Psoas muscle (tissue), 8 donors: Measurements from ENCODE around the gene PRPF40A. TPM values are rescaled to one million over a fixed set of nuclear protein-coding genes. Genes with fewer than 3 reads are reported as not detected.
"Not testable (repeated sequence)": the region's sequence is repeated elsewhere in the genome, so short reads cannot be mapped to it uniquely, and the experiment has no call there.

Experiments used
- ATAC-seq, 4 donors: fragments of 200-7000 bp; cut with Tn5 transposase; one replicate each; pipeline ENCODE4 v1.9.1; 2020; ENCODE audit warnings: moderate library complexity in 3 of 4, mild to moderate bottlenecking in 2 of 4
- DNase-seq, 2 donors: peaks; one replicate each; pipeline ENCODE4 v3.0.0-alpha.2; 2020
- H3K27ac ChIP-seq: fragments of 200-600 bp; one replicate; pipeline ENCODE4 v1.8.0; 2022
- H3K27me3 ChIP-seq, 3 donors: fragments of 200-600 bp in 1 of 3; one replicate each; pipeline versions ENCODE4 v1.6.1 to v1.8.0; 2013 to 2022; ENCODE audit warnings: low read length in 2 of 3, mild to moderate bottlenecking in 2 of 3, moderate library complexity in 1 of 3; ENCODE audit not compliant: insufficient read depth in 3 of 3
- H3K36me3 ChIP-seq, 2 donors: fragments of 200-600 bp in 1 of 2; one replicate each; pipeline versions ENCODE4 v1.6.1 to v1.8.0; 2013 to 2022; ENCODE audit warnings: low read depth in 1 of 2, mild to moderate bottlenecking in 1 of 2, moderate library complexity in 1 of 2; ENCODE audit not compliant: insufficient read depth in 1 of 2
- H3K4me1 ChIP-seq: fragments of 200-600 bp; one replicate; pipeline ENCODE4 v1.8.0; 2022
- H3K4me3 ChIP-seq: fragments of 200-600 bp; one replicate; pipeline ENCODE4 v1.8.0; 2022; ENCODE audit warnings: mild to moderate bottlenecking
- H3K9me3 ChIP-seq: fragments of 200-600 bp; one replicate; pipeline ENCODE4 v1.8.0; 2022
- CTCF ChIP-seq: fragments of 200-600 bp; IDR thresholded peaks from one replicate; pipeline ENCODE4 v1.8.0; 2022; ENCODE audit warnings: antibody characterized with exemption
- WGBS, 3 donors: extraction: QIAGEN DNeasy Blood & Tissue Kit; methylation state at CpG; one replicate each; pipeline versions ENCODE4 v1.1.6 to v1.1.7; 2013; 5-methylcytosine and 5-hydroxymethylcytosine counted together
- intact Hi-C, 2 donors: fragments of 100-400 bp; cut with DNase I; formaldehyde crosslinking; loops; one replicate each; pipeline versions ENCODE4 v1.11.0 to v1.14.2; 2022
- polyA plus RNA-seq, 3 donors: library from polyadenylated mRNA; stranded (reverse); fragments of 200-250 nt; gene quantifications; one replicate each; pipeline ENCODE4 v1.2.3, GENCODE V29; 2013
- total RNA-seq, 4 donors: library from RNA; stranded (reverse); fragmentation: NEBNext Ultra II Directional in 2 of 4; extraction: Animal tissue kit (Norgen Biotek cat#: 25700) in 2 of 4; gene quantifications; one replicate each; pipeline versions ENCODE4 v1.2.1 to v1.2.4, GENCODE V29; 2021 to 2023
- donor health status: healthy with polysubstance abuse.
- donor health status: DM: no; HTN: no; CAD: no; lungs with moderate emphysema.
- donor health status: Bipolar disorder and iron deficiency.
- donor health status: healthy.
- donor health status: DM: yes; HTN: yes; CAD: no.
- donor health status: DM: no; HTN: no; CAD: no.
- donor health status: DM: no; HTN: no; CAD: no.
- donor health status: DM: yes; HTN: yes; CAD: no.

Gene PRPF40A
- total and polyA plus RNA-seq, 7 donors: 19.6 to 53.7 (median 39.6) TPM

DNA sequence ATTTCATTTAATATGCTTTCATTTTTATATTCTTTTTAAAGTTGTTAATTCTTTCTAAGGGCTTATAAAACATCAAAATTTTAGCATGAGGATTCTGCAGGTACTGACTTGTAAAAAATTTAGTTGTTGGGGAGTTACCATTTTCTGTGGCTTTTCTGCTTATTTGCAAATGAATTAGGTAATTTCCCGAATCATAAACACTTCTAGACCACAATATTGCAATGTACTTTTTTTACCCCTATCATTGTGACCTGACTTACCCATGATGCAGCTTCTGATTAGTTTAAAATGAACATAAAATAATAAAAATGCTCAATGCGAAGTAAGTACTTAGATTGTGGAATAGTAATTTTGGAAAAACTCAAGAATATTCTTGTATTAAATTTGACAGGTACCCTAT is 12.6 kb upstream of the PRPF40A start:
- Histone ChIP-seq H3K9me3 (no peaks in the 10 kb centered on the region), H3K4me3 (no peak overlapping the region), H3K36me3 (peaks cover 0 to 1% of the 10 kb centered on the region in 2 donors), H3K4me1 (peaks cover 3% of the 10 kb centered on the region), H3K27ac (no peak overlapping the region), H3K27me3 (no peaks in the 10 kb centered on the region)
- 92 to 96% (median 92%) methylated on average over 2 of the region's 2 CpGs for WGBS, 3 donors
- no peak for TF ChIP-seq CTCF
- intact Hi-C loops: no loop called here
- no peak for ATAC-seq
- DNase-seq: no peak

DNA sequence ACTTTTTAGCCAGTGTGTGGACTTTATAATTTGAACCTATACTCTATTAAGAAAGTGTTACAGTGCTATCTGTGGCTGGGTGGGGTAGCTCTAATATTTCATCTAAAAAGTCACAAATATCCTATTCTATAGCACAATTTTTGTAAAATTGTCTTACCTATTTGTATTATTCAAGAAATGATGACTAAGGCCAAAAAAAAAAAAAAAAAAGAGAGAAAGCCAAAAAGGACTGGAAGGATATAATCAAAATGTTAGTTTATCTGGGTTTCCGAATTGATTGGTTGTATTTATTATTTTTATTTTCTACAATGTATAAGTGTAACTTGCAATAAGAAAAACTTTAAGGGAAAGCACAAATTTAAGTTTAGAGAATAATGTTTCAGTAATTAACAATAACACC is 6.7 kb upstream of the PRPF40A start:
- TF ChIP-seq CTCF: no peak
- DNase-seq: no peak
- H3K27ac ChIP-seq: no peak overlapping the region
- H3K4me3 ChIP-seq: no peak overlapping the region
- H3K9me3 ChIP-seq: no peaks in the 10 kb centered on the region
- peaks cover 19% of the 10 kb centered on the region for H3K4me1 ChIP-seq
- no peak for ATAC-seq
- intact Hi-C loops: no loop called here
- peaks cover 0 to 9% of the 10 kb centered on the region in 2 donors for H3K36me3 ChIP-seq
- no peaks in the 10 kb centered on the region for H3K27me3 ChIP-seq
- 93 to 96% (median 94%) methylated on average over 1 of the region's 1 CpG for WGBS, 3 donors

- DNase-seq, H3K27ac ChIP-seq, H3K4me3 ChIP-seq, ATAC-seq, H3K9me3 ChIP-seq, H3K27me3 ChIP-seq, intact Hi-C loops, H3K36me3 ChIP-seq: not testable (repeated sequence)
- peaks cover 19% of the 10 kb centered on the region for H3K4me1 ChIP-seq
- WGBS, 3 donors: 95 to 97% (median 96%) methylated on average over 8 of the region's 8 CpGs
Measured at GRCh38 chr2:152722639-152723038, 5.4 kb upstream of the PRPF40A start.

GRCh38 chr2:152720794-152721193 is 3.5 kb upstream of the PRPF40A start:
- no peak for DNase-seq
- no peaks in the 10 kb centered on the region for H3K27me3 ChIP-seq
- no peak for TF ChIP-seq CTCF
- no peak for ATAC-seq
- H3K9me3 ChIP-seq: no peaks in the 10 kb centered on the region
- no peak overlapping the region for H3K27ac ChIP-seq
- H3K4me3 ChIP-seq: no peak overlapping the region
- WGBS, 3 donors: 88 to 91% (median 89%) methylated on average over 2 of the region's 2 CpGs
- H3K36me3 ChIP-seq: peaks cover 0 to 9% of the 10 kb centered on the region in 2 donors
- H3K4me1 ChIP-seq: peaks cover 26% of the 10 kb centered on the region
- intact Hi-C loops: no loop called here

- Histone ChIP-seq H3K4me3 (peak overlapping the region; percentile 79), H3K27me3 (no peaks in the 10 kb centered on the region), H3K27ac (peak overlapping the region; percentile 97), H3K36me3 (peaks cover 0 to 25% of the 10 kb centered on the region in 2 donors), H3K4me1 (peaks cover 38% of the 10 kb centered on the region), H3K9me3 (no peaks in the 10 kb centered on the region)
- no peak for ATAC-seq
- no peak for TF ChIP-seq CTCF
- intact Hi-C loops: loop anchor here (5.0 to 10.0 kb wide), 3 partner anchors 37 to 542 kb away; partner anchors contain the start of genes FMNL2 (in 1 of the 2) and STAM2 (in 1 of the 2)
- DNase-seq: no peak
- WGBS, 3 donors: 2 to 4% (median 4%) methylated on average over 23 of the region's 23 CpGs
Measured at GRCh38 chr2:152718909-152719645, 1.8 kb upstream of the PRPF40A start.
